IMR-90 (cell line): ENCODE data around the gene SERPINB5. TPM values are rescaled to one million over a fixed set of nuclear protein-coding genes. Genes with fewer than 3 reads are reported as not detected.

Experiments
- ATAC-seq: fragments of 200-7000 bp; cut with Tn5 transposase; 2 replicates; pipeline ENCODE4 v1.9.1; 2020; ENCODE audit warnings: low read depth, mild to moderate bottlenecking, moderate library complexity
- BruUV-seq: library from RNA; stranded (reverse); fragments of 400-500 nt; replicated peaks from 2 replicates; lab custom pipeline; 2021; lab: Mats Ljungman, UMichigan
- CTCF ChIA-PET: fragments of 300-600 bp; formaldehyde crosslinking; extraction: SDS; loops from one replicate; lab custom pipeline; 2021; ENCODE audit warnings: antibody characterized with exemption; lab: Yijun Ruan, JAX
- POLR2A ChIA-PET: fragments of 300-600 bp; sonication (Branson Sonifier 250); formaldehyde crosslinking; loops from one replicate; lab custom pipeline; 2022; ENCODE audit warnings: antibody characterized with exemption; ENCODE audit not compliant: unreplicated experiment; lab: Charles Lee
- DNase-seq: peaks from one replicate; pipeline ENCODE4 v3.0.0; 2013
- H2AFZ ChIP-seq: replicated peaks from 2 replicates; pipeline ENCODE3; 2013; ENCODE audit warnings: low read length, mild to moderate bottlenecking; ENCODE audit not compliant: poor library complexity
- H2AK5ac ChIP-seq: 2 replicates; pipeline ENCODE4 v1.6.1; 2013; ENCODE audit warnings: low read depth, low read length, inconsistent platforms
- H2AK9ac ChIP-seq: replicated peaks from 2 replicates; pipeline ENCODE3; 2013; ENCODE audit warnings: mild to moderate bottlenecking, low read depth, low read length, moderate library complexity; ENCODE audit not compliant: poor library complexity
- H2BK120ac ChIP-seq: 2 replicates; pipeline ENCODE4 v1.6.1; 2013; ENCODE audit warnings: low read depth, low read length, inconsistent platforms
- H2BK15ac ChIP-seq: 3 replicates; pipeline ENCODE4 v1.6.1; 2013; ENCODE audit warnings: low read depth, low read length, inconsistent platforms
- H2BK20ac ChIP-seq: 2 replicates; pipeline ENCODE4 v1.6.1; 2013; ENCODE audit warnings: low read depth, mild to moderate bottlenecking, inconsistent platforms, low read length, moderate library complexity
- H2BK5ac ChIP-seq: 2 replicates; pipeline ENCODE4 v1.6.1; 2013; ENCODE audit warnings: mild to moderate bottlenecking, low read depth, low read length, inconsistent platforms; ENCODE audit not compliant: poor library complexity, severe bottlenecking
- H3K14ac ChIP-seq: replicated peaks from 2 replicates; pipeline ENCODE4 v1.6.1; 2013; ENCODE audit warnings: low read depth, low read length, inconsistent platforms
- H3K18ac ChIP-seq: 2 replicates; pipeline ENCODE4 v1.6.1; 2013; ENCODE audit warnings: low read depth, low read length, control low read depth
- H3K23ac ChIP-seq: 2 replicates; pipeline ENCODE4 v1.6.1; 2013; ENCODE audit warnings: low read depth, low read length, inconsistent platforms
- H3K27ac ChIP-seq: 2 replicates; pipeline ENCODE4 v1.5.1; 2013; ENCODE audit warnings: mild to moderate bottlenecking, control low read depth, low read length; ENCODE audit not compliant: insufficient read depth
- H3K27me3 ChIP-seq: 2 replicates; pipeline ENCODE4 v1.6.1; 2013; ENCODE audit warnings: low read length; ENCODE audit not compliant: control insufficient read depth, insufficient read depth
- H3K36me3 ChIP-seq: 2 replicates; pipeline ENCODE4 v1.6.1; 2013; ENCODE audit warnings: low read length, mixed read lengths; ENCODE audit not compliant: control insufficient read depth, insufficient read depth
- H3K4ac ChIP-seq: 2 replicates; pipeline ENCODE4 v1.6.1; 2013; ENCODE audit warnings: low read depth, low read length, inconsistent platforms
- H3K4me1 ChIP-seq: 2 replicates; pipeline ENCODE4 v1.6.1; 2013; ENCODE audit warnings: low read length, mixed read lengths; ENCODE audit not compliant: control insufficient read depth, insufficient read depth
- H3K4me2 ChIP-seq: 2 replicates; pipeline ENCODE4 v1.6.1; 2013; ENCODE audit warnings: low read depth, mild to moderate bottlenecking, control low read depth, low read length, moderate library complexity
- H3K4me3 ChIP-seq: 2 replicates; pipeline ENCODE4 v1.5.1; 2013; ENCODE audit warnings: low read depth, mild to moderate bottlenecking, control low read depth, low read length, moderate library complexity; ENCODE audit not compliant: insufficient read depth
- H3K56ac ChIP-seq: 2 replicates; pipeline ENCODE4 v1.6.1; 2013; ENCODE audit warnings: low read length, inconsistent platforms; ENCODE audit not compliant: insufficient read depth; ENCODE audit errors: extremely low read depth
- H3K79me1 ChIP-seq, 2 experiments: 2 replicates each; pipeline ENCODE4 v1.6.1; 2013; ENCODE audit warnings: low read length in 2 of 2, inconsistent platforms in 1 of 2, low read depth in 1 of 2
- H3K9ac ChIP-seq: 2 replicates; pipeline ENCODE4 v1.6.1; 2013; ENCODE audit warnings: low read depth, low read length, control low read depth
- H3K9me1 ChIP-seq: 2 replicates; pipeline ENCODE4 v1.6.1; 2013; ENCODE audit warnings: low read length, inconsistent platforms; ENCODE audit not compliant: insufficient read depth
- H3K9me3 ChIP-seq: 2 replicates; pipeline ENCODE4 v1.6.1; 2013; ENCODE audit warnings: low read length; ENCODE audit not compliant: control insufficient read depth, insufficient read depth
- H4K20me1 ChIP-seq: 2 replicates; pipeline ENCODE4 v1.6.1; 2013; ENCODE audit warnings: low read length, inconsistent platforms; ENCODE audit not compliant: insufficient read depth
- H4K5ac ChIP-seq: 2 replicates; pipeline ENCODE4 v1.6.1; 2013; ENCODE audit warnings: mild to moderate bottlenecking, low read depth, low read length, control low read depth
- H4K8ac ChIP-seq, 2 experiments: 2 replicates each; pipeline ENCODE4 v1.6.1; 2013; ENCODE audit warnings: low read depth in 2 of 2, low read length in 2 of 2, control low read depth in 1 of 2, inconsistent platforms in 1 of 2
- H4K91ac ChIP-seq: 2 replicates; pipeline ENCODE4 v1.6.1; 2013; ENCODE audit warnings: low read depth, low read length, inconsistent platforms; ENCODE audit not compliant: insufficient read depth
- BHLHE40 ChIP-seq: fragments of 150-350 bp; IDR thresholded peaks from 2 replicates; pipeline ENCODE4 v1.6.1; 2016; ENCODE audit warnings: mild to moderate bottlenecking, low read depth, low read length
- CEBPB ChIP-seq: IDR thresholded peaks from 2 replicates; pipeline ENCODE4 v1.6.1; 2012; ENCODE audit warnings: low read depth, low read length, improper control_type of control experiment
- CHD1 ChIP-seq: IDR thresholded peaks from 2 replicates; pipeline ENCODE4 v1.6.1; 2012; ENCODE audit warnings: low read depth, low read length, improper control_type of control experiment
- FOS ChIP-seq: fragments of 150-350 bp; IDR thresholded peaks from 2 replicates; pipeline ENCODE4 v1.6.1; 2016; ENCODE audit warnings: low read depth, low read length
- MAFK ChIP-seq: IDR thresholded peaks from 2 replicates; pipeline ENCODE4 v1.6.1; 2012; ENCODE audit warnings: low read depth, low read length, improper control_type of control experiment
- MXI1 ChIP-seq: IDR thresholded peaks from 2 replicates; pipeline ENCODE4 v1.6.1; 2012; ENCODE audit warnings: low read depth, mild to moderate bottlenecking, low read length, moderate library complexity, borderline replicate concordance
- NFE2L2 ChIP-seq: fragments of 150-350 bp; IDR thresholded peaks from 2 replicates; pipeline ENCODE4 v1.6.1; 2016; ENCODE audit warnings: low read depth, mild to moderate bottlenecking, low read length
- POLR2A ChIP-seq: IDR thresholded peaks from 2 replicates; pipeline ENCODE4 v1.6.1; 2012; ENCODE audit warnings: mild to moderate bottlenecking, low read depth, low read length
- RAD21 ChIP-seq: IDR thresholded peaks from 2 replicates; pipeline ENCODE4 v1.6.1; 2012; ENCODE audit warnings: low read length, improper control_type of control experiment
- RFX5 ChIP-seq: IDR thresholded peaks from 2 replicates; pipeline ENCODE4 v1.8.0; 2012; ENCODE audit warnings: low read depth, mild to moderate bottlenecking, low read length, moderate library complexity
- SMC3 ChIP-seq: fragments of 150-350 bp; IDR thresholded peaks from 2 replicates; pipeline ENCODE4 v1.6.1; 2016; ENCODE audit warnings: low read depth, mild to moderate bottlenecking, antibody characterized with exemption, low read length, moderate library complexity
- WGBS, 2 experiments: methylation state at CpG; one replicate each; pipeline versions ENCODE4 v1.1.5 to v1.1.7; 2013; ENCODE audit warnings: missing lambda C conversion rate in 2 of 2; ENCODE audit not compliant: insufficient read length in 1 of 2; ENCODE audit errors: extremely low coverage in 2 of 2; 5-methylcytosine and 5-hydroxymethylcytosine counted together
- dilution Hi-C: fragments of 300-500 bp; cut with HindIII; formaldehyde crosslinking; loops from one replicate; pipeline ENCODE4 v1.14.3; 2018; ENCODE audit warnings: low sequenced_read_pairs; ENCODE audit not compliant: unreplicated experiment
- in situ Hi-C: fragments of 300-500 bp; cut with MboI; formaldehyde crosslinking; loops from 3 replicates; pipeline ENCODE4 v1.14.3; 2019; ENCODE audit warnings: low sequenced_read_pairs, inconsistent platforms, mixed read lengths
- intact Hi-C: fragments of 100-400 bp; cut with micrococcal nuclease; formaldehyde crosslinking; loops from 2 replicates; pipeline ENCODE4 v1.10.0; 2022
- polyA plus RNA-seq, 3 experiments: library from polyadenylated mRNA; depleted of rRNA; stranded (reverse); fragments of >200 nt; gene quantifications; 2 replicates each; pipeline ENCODE4 v1.2.3, GENCODE V29; 2012; ENCODE audit warnings: low replicate concordance in 1 of 3
- total RNA-seq: library from RNA; depleted of rRNA; stranded (reverse); fragments of >200 nt; gene quantifications from 2 replicates; pipeline ENCODE4 v1.2.3, GENCODE V29; 2012
- TF ChIP-seq, protein P1 (sequence below): conservative IDR thresholded peaks from 2 replicates; pipeline ENCODE4 v1.5.1; 2012; ENCODE audit warnings: mild to moderate bottlenecking, low read depth, low read length, improper control_type of control experiment
- TF ChIP-seq, protein P2 (sequence below): fragments of 150-350 bp; IDR thresholded peaks from 2 replicates; pipeline ENCODE4 v1.6.1; 2016; ENCODE audit warnings: low read depth, mild to moderate bottlenecking, low read length, moderate library complexity, borderline replicate concordance
- TF ChIP-seq, protein P3 (sequence below): fragments of 150-350 bp; IDR thresholded peaks from 2 replicates; pipeline ENCODE4 v1.6.1; 2017; ENCODE audit warnings: mild to moderate bottlenecking, antibody characterized with exemption, low read length, low read depth

The SERPINB5 gene
- total and polyA plus RNA-seq, 2 of the 4 experiments (the other 2 are of a cell fraction) = not detected

DNA sequence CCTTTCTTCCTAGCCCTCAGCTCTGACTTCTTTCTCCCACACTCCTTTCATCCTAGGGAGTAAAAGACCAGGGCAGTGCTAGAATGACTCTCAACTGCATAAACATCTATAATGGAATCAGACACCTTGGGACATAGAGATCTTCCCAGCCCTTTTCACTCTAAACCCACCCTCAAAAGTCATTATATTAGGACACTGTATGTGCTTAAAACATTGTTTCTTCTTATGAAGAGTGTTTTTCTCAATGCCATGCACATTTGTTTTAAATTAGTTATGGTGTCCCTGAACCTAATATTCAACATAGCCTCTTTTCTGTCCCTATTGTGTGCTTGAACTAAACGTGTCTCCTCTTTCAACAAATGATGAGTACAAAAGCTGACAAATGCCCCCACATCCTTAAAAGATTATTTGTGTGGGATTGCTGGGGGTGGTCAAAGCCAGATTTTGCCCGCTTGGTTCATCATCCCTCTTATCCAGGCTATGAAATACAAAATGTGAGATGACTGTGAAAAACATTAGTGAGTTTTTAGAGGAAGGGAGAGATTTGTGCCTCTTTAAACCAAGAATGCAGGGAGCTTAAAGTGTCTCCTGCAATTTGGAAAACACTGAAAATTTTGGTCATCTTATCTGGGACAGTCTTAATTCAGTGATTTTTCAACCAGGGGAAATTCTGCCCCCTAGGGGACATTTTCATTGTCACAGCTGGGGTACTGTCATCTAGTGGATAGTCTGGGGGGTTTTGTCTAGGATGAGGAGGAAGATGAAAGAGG is 29.0 kb downstream of the SERPINB5 start:
- BruUV-seq = no TSS peak
- no peak overlapping the region for H2BK5ac ChIP-seq
- no peak overlapping the region for H3K18ac ChIP-seq
- no peaks in the 10 kb centered on the region for H3K36me3 ChIP-seq
- no peak overlapping the region for H2BK120ac ChIP-seq
- no peak overlapping the region for H2AK9ac ChIP-seq
- TF ChIP-seq RAD21 (no peak), CHD1 (no peak), POLR2A (no peak), MAFK (no peak), NFE2L2 (no peak), SMC3 (0 out of 2 replicates have a peak, but pooled peaks have one; percentile 6), BHLHE40 (no peak), MXI1 (no peak), FOS (no peak), RFX5 (no peak), CEBPB (no peak)
- TF ChIP-seq, protein P1, sequence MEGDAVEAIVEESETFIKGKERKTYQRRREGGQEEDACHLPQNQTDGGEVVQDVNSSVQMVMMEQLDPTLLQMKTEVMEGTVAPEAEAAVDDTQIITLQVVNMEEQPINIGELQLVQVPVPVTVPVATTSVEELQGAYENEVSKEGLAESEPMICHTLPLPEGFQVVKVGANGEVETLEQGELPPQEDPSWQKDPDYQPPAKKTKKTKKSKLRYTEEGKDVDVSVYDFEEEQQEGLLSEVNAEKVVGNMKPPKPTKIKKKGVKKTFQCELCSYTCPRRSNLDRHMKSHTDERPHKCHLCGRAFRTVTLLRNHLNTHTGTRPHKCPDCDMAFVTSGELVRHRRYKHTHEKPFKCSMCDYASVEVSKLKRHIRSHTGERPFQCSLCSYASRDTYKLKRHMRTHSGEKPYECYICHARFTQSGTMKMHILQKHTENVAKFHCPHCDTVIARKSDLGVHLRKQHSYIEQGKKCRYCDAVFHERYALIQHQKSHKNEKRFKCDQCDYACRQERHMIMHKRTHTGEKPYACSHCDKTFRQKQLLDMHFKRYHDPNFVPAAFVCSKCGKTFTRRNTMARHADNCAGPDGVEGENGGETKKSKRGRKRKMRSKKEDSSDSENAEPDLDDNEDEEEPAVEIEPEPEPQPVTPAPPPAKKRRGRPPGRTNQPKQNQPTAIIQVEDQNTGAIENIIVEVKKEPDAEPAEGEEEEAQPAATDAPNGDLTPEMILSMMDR = peak; percentile 47
- TF ChIP-seq, protein P2, sequence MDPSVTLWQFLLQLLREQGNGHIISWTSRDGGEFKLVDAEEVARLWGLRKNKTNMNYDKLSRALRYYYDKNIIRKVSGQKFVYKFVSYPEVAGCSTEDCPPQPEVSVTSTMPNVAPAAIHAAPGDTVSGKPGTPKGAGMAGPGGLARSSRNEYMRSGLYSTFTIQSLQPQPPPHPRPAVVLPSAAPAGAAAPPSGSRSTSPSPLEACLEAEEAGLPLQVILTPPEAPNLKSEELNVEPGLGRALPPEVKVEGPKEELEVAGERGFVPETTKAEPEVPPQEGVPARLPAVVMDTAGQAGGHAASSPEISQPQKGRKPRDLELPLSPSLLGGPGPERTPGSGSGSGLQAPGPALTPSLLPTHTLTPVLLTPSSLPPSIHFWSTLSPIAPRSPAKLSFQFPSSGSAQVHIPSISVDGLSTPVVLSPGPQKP = no peak
- TF ChIP-seq, protein P3, sequence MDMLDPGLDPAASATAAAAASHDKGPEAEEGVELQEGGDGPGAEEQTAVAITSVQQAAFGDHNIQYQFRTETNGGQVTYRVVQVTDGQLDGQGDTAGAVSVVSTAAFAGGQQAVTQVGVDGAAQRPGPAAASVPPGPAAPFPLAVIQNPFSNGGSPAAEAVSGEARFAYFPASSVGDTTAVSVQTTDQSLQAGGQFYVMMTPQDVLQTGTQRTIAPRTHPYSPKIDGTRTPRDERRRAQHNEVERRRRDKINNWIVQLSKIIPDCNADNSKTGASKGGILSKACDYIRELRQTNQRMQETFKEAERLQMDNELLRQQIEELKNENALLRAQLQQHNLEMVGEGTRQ = no peak
- H2BK15ac ChIP-seq = no peak overlapping the region
- no peak overlapping the region for H3K27ac ChIP-seq
- intact Hi-C loops = no loop called here
- no peaks in the 10 kb centered on the region for H3K79me1 ChIP-seq
- dilution Hi-C loops = no loop called here
- H3K56ac ChIP-seq = no peak overlapping the region
- no peak overlapping the region for H3K23ac ChIP-seq
- no peak overlapping the region for H3K4me3 ChIP-seq
- no CpG with 5 or more reads among the region's 2 CpGs for WGBS, 2 experiments
- no peak overlapping the region for H2AK5ac ChIP-seq
- no peak overlapping the region for H4K5ac ChIP-seq
- in situ Hi-C loops = no loop called here
- no peaks in the 10 kb centered on the region for H3K4me1 ChIP-seq
- POLR2A ChIA-PET = no interaction called here
- peak; percentile 4 for DNase-seq
- no peak overlapping the region for H3K9ac ChIP-seq
- H2BK20ac ChIP-seq = no peak overlapping the region
- no peak overlapping the region for H3K14ac ChIP-seq
- peak; percentile 40; the same call in 1 of the 2 replicates for ATAC-seq
- CTCF ChIA-PET = interaction anchor here (0.8 to 1.9 kb wide), 10 partner anchors 8 to 346 kb away, joined by 3 to 7 read pairs (median 4); no protein-coding TSS in a partner anchor
- H3K9me1 ChIP-seq = no peaks in the 10 kb centered on the region
- H3K27me3 ChIP-seq = peaks cover 13% of the 10 kb centered on the region
- H3K4me2 ChIP-seq = no peak overlapping the region
- no peaks in the 10 kb centered on the region for H3K9me3 ChIP-seq
- H4K20me1 ChIP-seq = no peaks in the 10 kb centered on the region
- no peak overlapping the region for H4K8ac ChIP-seq
- no peak overlapping the region for H2AFZ ChIP-seq
- no peak overlapping the region for H3K4ac ChIP-seq
- no peak overlapping the region for H4K91ac ChIP-seq
